ENCODE data around the gene TUBB4A. TPM values are rescaled to one million over a fixed set of nuclear protein-coding genes. Genes with fewer than 3 reads are reported as not detected.

The TUBB4A gene
- total RNA-seq, 1 experiment from 2014 or later = 20.3 TPM

DNA sequence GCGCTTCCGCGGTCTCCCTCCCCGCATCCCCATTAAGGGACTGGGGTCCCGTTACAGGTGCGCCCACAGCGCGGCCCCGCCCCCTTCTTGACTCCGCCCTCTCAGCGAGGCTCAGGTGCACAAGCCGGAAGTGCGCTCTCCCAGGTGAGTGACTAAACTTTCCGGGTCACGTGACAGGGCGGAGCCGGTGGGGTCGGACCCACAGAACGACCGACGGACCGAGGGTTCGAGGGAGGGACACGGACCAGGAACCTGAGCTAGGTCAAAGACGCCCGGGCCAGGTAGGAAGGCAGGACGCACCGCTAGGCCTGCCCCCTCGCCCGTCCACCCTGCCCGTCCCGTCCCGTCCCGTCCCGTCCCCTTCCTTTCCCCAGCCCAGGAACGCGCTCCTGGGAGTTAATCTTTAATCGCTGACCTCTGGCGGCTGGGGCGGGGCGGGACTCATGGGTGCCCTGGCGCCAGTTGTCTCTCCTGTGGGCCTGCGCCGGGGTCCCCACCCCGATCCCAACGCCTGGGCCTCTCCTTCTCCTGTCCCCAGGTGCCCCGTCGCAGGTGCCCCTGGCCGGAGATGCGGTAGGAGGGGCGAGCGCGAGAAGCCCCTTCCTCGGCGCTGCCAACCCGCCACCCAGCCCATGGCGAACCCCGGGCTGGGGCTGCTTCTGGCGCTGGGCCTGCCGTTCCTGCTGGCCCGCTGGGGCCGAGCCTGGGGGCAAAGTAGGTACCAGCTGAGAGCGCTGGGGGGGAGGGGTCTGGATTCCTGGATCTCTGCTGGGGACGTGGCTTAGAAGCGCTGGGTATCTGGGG lies 37.8 kb downstream of the TUBB4A start, which contains the start of gene CRB3:
Gene CRB3 (plus strand): TSS at position 202 of the 804 bp plus-strand sequence. CDS start 431 bp downstream, at position 633.
- DNase-seq = peak; percentile 98
- no peak within 1 kb of the TSS for H2AK5ac ChIP-seq (ENCODE audit: insufficient read length, low read length)
- H3K9me3 ChIP-seq (ENCODE audit: control insufficient read depth, low read depth, low read length) = no peaks in the 10 kb centered on the region
- H3K14ac ChIP-seq (ENCODE audit: insufficient read depth, low read length) = peak within 1 kb of the TSS; percentile 34; the same call in 1 of the 2 replicates
- H3K27me3 ChIP-seq (ENCODE audit: insufficient read depth, low read length) = no peaks in the 10 kb centered on the region
- no peak within 1 kb of the TSS for H3T11ph ChIP-seq (ENCODE audit: low read length)
- H4K8ac ChIP-seq (replicated peaks; ENCODE audit: insufficient read length, low read depth, low read length) = no peak within 1 kb of the TSS
- H2BK12ac ChIP-seq (ENCODE audit: insufficient read length, low read depth, low read length) = no peak within 1 kb of the TSS
- H3K36me3 Mint-ChIP-seq (ENCODE audit: insufficient read depth in 1 of 3, low read depth in 3 of 3) = peaks cover 0 to 31% (median 23%) of the 10 kb centered on the region in 3 experiments; a peak in 5 of 7 replicates
- H2AFZ ChIP-seq (ENCODE audit: low read length) = no peak within 1 kb of the TSS
- H3K18ac ChIP-seq (ENCODE audit: insufficient read length, low read depth, low read length) = peak within 1 kb of the TSS; percentile 54
- no peaks in the 10 kb centered on the region for H3K79me1 ChIP-seq (ENCODE audit: insufficient read depth, low read depth, low read length, poor library complexity, severe bottlenecking)
- no peaks in the 10 kb centered on the region for H3K4me1 ChIP-seq (ENCODE audit: insufficient read depth, low read length)
- H3K4me2 ChIP-seq (ENCODE audit: insufficient read depth, insufficient read length, low read length) = peak within 1 kb of the TSS; percentile 42
- peaks cover 7% of the 10 kb centered on the region for H3K27me3 Mint-ChIP-seq (ENCODE audit: low read depth)
- no peak within 1 kb of the TSS for H3K27ac ChIP-seq (ENCODE audit: insufficient read length, low read depth, low read length)
- peaks cover 9% of the 10 kb centered on the region for H3K23me2 ChIP-seq (ENCODE audit: insufficient read length, low read depth, low read length, poor library complexity, severe bottlenecking)
- H3K4me1 Mint-ChIP-seq = peaks cover 12 to 28% of the 10 kb centered on the region in 2 experiments
- no peak for TF ChIP-seq CTCF (conservative IDR thresholded peaks at IDR 0.05)
- H3K9ac ChIP-seq (ENCODE audit: extremely low read depth, insufficient read length, low read length) = no peak within 1 kb of the TSS
- H2BK120ac ChIP-seq (ENCODE audit: low read depth, low read length, poor library complexity, severe bottlenecking) = no peak within 1 kb of the TSS
- H2BK20ac ChIP-seq (ENCODE audit: low read depth, low read length, poor library complexity, severe bottlenecking) = no peak within 1 kb of the TSS
- H3K4ac ChIP-seq (ENCODE audit: low read depth, low read length) = no peak within 1 kb of the TSS
- H4K20me1 ChIP-seq (ENCODE audit: control insufficient read depth, insufficient read depth, insufficient read length) = no peaks in the 10 kb centered on the region
- H3K23ac ChIP-seq (ENCODE audit: insufficient read length, low read depth, low read length) = no peak within 1 kb of the TSS
- peak within 1 kb of the TSS; percentile 47 to 94 (median 85); a peak in 4 of 7 replicates for H3K27ac Mint-ChIP-seq
- H3K4me3 Mint-ChIP-seq = peak within 1 kb of the TSS; percentile 83 to 91
- no CpG with 5 or more reads among the region's 65 CpGs for WGBS (ENCODE audit: extremely low coverage, insufficient read length, low lambda C conversion rate)
- no peaks in the 10 kb centered on the region; a peak in 1 of 5 replicates for H3K9me3 Mint-ChIP-seq
- no peak within 1 kb of the TSS for H4K5ac ChIP-seq (ENCODE audit: insufficient read length, low read depth, low read length)
- no peak within 1 kb of the TSS for H3K56ac ChIP-seq (ENCODE audit: insufficient read length, low read depth, low read length)
- H4K91ac ChIP-seq (ENCODE audit: insufficient read length, low read depth, low read length) = no peak within 1 kb of the TSS
- H2BK15ac ChIP-seq (ENCODE audit: low read depth, low read length) = no peak within 1 kb of the TSS; the same call in 1 of the 2 replicates
- no peak within 1 kb of the TSS for H2BK5ac ChIP-seq (ENCODE audit: insufficient read length, low read length)
- H3K79me2 ChIP-seq (ENCODE audit: insufficient read depth, low read length) = no peaks in the 10 kb centered on the region

Measured in H9 (cell line).